CD4-positive, alpha-beta T cell treated with Interleukin-6 for 4 hours (primary cell): ENCODE data around the gene UQCRQ.

Experiments
- DNase-seq: peaks from one replicate; pipeline ENCODE4 v3.0.0-alpha.2; 2020; ENCODE audit warnings: mixed read lengths

UQCRQ gene

GRCh38 chr5:132916086-132916485 is 49.6 kb downstream of the UQCRQ start:
- no peak for DNase-seq
